Fibroblast of skin of left biceps (primary cell): Measurements from ENCODE around the gene CARD14.
A peak's percentile ranks its signal among the peaks of the same experiment; 100 is the strongest.
"Not testable (repeated sequence)": the region's sequence is repeated elsewhere in the genome, so short reads cannot be mapped to it uniquely, and the experiment has no call there.

ENCODE experiments used
- DNase-seq, 2 experiments: peaks; one replicate each; pipeline ENCODE4 v3.0.0-alpha.2; 2013; ENCODE audit warnings: low read depth in 2 of 2

The CARD14 gene

DNA sequence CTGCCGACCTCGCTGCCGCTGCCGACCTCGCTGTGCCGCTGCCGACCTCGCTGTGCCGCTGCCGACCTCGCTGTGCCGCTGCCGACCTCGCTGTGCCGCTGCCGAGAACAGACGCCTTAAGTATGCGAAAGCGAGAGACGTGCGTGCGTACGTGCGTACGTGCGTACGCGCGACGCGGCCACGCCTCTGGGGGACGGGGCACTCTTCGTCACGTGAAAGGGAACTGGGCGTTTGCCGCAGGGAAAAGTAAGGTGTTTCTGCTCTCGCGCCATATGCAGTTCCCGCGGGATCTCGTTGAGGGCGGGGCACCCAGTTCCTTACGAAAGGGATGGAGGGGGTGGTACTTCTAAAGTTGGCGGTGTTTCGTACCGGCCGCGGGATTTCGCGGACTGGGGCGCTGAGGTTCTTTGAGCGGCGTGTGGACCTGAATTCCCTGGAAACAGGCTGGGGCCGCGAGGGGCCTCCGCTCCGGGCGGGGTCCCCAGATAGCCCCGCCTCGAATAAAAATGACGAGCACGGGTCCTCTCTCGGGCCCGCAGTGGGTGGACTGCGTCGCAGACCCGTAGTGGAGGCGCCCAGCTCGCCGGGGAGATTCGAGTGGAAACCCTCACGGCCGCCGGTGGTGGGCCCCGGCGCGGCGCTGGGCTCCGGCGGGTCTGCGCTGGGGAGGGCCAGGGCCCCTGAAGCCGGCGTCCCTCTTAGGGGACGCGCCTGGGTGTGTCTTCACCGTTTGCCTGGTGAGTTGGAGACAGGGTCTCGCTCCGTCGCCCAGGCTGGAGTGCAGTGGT lies 22.6 kb upstream of the CARD14 start, which contains the start of gene EIF4A3:
TSS of gene EIF4A3 (minus strand) at position 94 of the 788 bp plus-strand sequence. CDS start 167 bp downstream, outside the sequence.
- peak; percentile 96 to 97 for DNase-seq

DNA sequence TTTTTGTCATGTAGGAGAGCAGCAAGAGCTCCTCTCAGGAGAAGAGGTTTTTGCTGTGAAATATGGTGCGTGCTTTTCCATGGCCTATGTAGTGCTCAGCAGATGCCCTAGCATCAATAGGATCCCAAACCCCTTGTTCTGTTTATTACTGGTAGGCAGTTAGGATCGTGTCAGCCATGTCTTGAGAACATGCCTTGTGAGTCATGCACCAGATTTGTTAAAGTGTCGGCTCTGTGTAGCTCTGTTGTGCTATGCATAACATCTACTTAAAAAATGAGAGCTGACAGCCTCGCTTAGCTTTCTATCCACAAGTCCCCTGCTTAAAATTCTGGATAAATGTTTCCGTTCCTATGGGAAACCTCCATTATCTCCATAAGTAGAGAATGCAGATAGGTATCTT lies 18.5 kb upstream of the CARD14 start:
- DNase-seq = peak in 1 of 2 experiments; percentile 25

DNA sequence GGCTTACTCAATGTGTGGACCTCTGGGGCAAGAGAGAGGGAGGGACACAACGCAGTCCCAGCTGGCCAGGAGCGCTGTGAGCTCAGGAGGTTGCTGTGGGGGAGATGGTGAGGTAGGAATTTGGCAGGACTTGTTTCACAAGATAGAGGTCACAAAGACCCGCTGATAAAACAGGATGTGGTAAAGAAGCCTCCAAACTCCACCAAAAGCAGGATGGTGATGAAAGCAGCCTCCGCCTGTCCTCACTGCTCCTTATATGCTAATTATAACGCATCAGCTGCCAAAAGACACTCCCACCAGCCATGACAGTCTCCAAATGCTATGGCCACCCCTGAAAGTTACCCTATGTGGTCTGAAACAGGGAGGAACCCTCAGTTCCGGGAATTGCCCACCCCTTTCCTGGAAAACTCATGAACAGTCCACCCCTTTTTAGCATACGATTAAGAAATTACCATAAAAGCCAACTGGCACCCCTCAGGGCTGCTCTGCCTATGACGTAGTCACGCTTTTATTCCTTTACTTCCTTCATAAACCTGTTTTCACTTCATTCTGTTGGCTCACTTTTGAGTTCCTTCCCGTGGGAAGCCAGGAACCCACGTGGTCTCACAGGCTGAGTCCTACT lies 17.6 kb upstream of the CARD14 start:
- no peak for DNase-seq

DNA sequence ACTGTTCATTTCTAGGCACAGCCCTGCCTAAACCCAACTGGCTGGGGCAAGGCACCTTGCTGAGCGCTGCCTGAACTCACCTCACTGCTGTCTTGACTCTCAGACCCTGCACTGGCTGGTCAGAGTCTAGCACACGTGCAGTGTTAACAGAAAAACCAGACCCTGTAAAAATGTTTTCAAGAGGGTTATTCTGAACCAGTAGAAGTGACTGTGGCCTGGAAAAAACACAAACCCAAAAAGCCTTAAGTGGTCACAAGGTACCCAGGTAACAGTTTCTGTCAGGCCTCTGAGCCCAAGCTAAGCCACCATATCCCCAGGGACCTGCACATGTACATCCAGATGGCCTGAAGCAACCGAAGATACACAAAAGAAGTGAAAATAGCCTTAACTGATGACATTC lies 16.8 kb upstream of the CARD14 start:
- DNase-seq = no peak

DNA sequence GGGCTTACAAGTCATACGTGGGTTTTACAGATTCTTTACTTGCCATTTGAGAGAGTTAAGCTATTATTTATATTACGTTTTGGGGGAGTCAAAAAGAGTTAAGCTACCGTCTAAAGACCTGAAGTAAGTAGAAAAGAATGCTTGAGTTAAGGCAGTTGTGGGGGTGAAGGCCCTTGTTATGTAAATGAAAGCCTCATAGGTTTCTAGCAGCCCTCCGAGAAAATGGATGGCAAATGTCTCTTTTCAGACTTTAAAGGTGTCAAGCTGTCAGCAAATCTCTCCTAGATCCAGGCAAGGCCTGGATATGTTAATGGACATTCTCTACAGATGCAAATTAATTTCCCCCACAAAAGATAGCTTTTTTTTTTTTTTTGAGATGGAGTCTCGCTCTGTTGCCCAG lies 15.7 kb upstream of the CARD14 start:
- no peak for DNase-seq

DNA sequence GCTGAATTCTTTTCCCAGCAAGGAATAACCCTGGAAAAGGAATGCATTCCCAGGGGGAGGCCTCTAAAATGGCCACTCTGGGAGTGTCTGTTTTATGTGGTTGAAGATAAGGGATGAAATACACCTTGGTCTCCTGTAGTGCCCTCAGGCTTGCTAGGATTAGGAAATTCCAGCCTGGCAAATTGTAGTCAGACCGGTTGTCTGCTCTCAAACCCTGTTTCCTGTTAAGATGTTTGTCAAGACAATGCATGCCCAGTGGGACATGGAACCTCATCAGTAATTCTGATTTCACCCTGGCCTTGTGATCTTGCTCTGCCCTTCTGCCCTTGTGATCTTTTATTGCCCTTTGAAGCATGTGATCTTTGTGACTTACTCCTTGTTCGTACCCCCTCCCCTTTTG lies 14.2 kb upstream of the CARD14 start:
- not testable (repeated sequence) for DNase-seq

DNA sequence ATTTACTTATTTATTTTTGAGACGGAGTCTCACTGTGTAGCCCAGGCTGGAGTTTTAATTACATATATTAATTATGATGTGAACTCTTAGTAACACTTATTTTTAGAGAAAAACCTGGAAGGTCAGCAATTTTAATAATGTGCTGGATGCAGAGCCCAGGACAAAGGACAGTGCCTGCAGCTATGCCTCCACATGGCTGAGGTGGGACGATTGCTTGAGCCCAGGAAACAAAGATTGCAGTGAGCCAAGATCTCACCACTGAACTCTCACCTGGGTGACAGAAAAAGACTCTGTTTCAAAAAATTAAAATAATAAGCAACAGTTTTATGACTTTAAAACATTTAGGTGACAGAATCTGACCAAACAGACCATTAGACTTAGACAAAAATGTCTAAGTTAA lies 11.0 kb upstream of the CARD14 start:
- DNase-seq = no peak

DNA sequence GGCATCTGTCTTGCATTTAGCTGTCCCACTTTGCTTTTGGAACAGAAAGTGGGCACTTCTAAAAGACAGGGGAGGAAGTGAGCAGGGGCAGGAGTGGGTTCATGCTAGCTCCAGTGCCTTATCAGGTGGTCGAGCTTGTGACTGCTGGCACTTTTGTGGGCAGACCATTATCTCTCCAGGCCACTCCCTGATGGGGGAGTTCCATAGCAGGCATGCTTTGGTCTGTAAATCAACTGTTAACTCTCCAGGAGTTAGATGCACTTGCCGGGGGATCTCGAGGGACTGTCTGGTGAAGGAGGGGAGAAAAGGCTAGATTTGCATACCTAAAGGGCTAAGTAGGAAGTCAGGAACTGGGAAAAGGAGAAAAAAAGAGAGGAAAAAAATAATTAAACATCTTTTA lies 9.3 kb upstream of the CARD14 start:
- DNase-seq = no peak

DNA sequence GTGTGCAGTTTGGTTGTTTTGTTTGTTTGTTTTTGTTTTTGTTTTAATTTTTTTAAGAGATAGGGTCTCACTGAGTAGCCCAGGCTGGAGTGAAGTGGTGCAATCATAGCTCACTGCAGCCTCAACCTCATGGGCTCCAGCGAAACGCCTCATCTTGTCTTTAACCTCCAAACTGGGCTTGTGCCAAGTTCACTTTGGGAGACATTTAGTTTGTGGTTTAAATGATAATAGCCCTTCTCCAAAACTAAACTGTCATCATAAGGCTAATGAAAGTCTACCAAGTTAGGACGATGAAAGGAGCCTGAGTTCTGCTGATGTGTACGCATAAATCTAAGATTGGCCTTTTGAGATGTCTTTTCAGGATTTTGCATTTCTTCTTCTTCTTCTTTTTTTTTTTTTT lies 6.5 kb upstream of the CARD14 start:
- no peak for DNase-seq

DNA sequence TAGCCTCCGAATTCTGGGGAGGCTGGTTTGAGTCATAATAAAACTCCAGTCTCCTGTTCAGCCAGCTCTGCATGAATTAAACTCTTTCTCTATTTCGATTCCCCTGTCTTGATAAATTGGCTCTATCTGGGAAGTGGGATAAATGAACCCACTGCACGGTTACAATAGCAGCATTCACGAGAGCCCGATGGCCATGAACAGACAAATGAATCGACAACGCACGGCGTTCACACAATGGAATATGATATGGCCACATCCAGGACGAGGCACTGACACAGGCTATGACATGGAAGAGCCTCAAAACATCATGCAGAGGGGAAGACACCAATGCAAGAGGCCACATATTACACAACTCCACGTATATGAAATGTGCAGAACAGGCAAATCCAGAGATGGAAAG lies 5.6 kb upstream of the CARD14 start:
- DNase-seq = no peak

DNA sequence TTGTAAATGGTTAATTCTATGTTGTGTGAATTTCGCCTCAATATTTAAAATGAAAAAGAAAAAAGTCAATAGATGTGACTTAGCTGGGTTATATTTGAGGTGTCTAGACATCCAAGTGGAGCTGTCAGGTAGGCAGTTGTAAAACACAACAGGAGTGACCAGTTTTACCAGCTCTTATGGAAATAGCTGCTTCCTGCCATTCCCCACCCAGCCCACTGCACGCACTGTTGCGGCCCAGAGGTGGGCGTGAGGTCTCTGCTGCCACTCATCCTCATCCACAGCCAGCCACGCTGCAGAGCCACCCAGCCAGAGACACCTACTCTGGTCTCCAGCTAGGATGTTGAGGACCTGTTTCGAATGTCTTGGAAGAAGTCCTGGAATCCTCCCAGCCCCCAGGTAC lies 3.4 kb upstream of the CARD14 start:
- no peak for DNase-seq

DNA sequence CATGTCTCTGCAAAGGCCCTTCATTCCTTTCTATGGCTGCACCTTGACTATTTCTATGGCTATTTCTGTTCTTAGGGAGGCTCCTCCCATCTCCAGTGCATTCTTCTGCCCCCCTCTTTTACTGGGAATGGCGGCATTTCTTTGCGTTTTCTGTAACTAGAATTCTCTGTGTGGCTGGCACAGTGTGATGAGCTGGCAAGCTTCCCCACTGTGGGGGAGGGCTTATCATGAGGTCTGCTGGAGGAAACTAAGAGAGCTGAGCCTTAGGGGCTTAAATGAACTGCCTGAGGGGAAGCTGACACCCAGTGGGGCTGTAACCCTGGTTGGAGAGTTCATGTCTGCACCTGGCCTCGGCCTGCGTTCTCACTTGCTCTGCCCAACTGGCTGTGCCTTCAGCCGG lies 1.5 kb upstream of the CARD14 start:
- no peak for DNase-seq

DNA sequence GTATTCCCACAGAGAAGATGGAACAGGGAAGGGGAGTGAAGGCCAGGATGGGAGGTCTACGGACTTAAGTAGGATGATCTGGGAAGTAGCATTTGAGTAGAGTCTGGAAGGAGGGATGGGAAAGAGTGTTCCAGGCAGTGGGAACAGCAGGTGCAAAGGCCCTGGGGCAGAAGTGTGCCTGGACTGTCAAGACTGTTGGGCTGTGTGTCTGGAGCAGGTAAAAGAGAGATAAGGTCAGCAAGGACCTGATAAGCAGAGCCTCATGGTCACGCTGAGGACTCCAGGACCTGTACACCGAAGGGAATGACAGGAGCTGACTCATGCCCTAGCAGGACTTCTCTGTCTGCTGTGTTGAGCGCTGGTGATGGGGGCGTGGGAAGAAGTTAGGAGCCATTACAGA lies 723 bp upstream of the CARD14 start:
- DNase-seq = no peak

DNA sequence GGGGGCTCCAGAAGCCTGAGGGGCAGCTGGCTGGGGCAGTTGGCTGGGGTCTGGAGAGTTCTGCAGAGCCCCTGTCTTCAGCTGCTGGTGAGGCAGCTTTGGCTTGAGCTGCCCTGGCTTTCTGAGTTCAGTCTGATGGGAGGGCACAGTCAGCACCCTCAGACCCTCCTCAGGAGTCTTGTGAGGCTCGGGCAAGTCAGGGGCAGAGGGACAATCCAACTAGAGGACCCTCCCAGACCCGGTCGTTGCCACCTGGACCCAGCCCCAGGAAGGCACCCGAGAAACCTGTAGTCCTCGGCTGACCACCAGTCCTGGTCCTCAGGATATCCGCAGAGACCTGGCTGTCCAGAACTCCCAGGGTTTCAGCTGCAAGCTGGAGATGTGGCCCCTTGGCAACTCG lies 1.9 kb downstream of the CARD14 start:
- no peak for DNase-seq

DNA sequence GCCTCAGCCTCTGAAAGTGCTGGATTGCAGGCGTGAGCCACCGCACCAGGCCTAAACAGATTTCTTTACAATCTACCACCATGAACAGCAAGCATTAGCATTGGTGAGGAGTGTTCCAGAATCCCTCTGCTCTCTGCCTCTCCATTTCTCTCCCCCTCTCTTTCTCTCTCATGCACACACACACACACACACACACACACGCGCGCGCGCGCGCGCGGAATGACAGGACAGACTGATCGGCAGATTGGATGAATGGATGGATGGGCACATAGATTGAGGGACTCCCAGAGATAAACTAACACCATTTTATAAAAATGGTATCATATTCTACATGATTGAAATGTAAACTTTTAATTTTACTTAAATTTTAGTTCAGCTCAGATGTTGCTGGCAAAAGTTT lies 3.3 kb downstream of the CARD14 start:
- no peak for DNase-seq

DNA sequence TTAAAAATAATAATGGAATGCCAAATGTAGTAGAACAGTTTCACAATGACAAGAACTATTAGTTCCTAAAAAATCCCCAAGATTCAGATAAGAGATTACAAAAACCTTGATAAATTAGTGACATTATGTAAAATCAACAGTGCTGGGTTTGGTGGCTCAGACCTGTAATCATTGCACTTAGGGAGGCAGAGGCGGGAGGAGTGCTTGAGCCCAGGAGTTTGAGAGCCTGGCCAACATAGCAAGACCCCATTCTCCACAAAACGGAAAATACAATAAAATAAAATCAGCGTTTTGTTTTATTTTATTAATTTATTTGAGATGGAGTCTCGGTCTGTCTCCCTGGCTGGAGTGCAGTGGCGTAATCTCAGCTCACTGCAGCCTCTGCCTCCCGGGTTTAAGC lies 4.1 kb downstream of the CARD14 start:
- DNase-seq = no peak

DNA sequence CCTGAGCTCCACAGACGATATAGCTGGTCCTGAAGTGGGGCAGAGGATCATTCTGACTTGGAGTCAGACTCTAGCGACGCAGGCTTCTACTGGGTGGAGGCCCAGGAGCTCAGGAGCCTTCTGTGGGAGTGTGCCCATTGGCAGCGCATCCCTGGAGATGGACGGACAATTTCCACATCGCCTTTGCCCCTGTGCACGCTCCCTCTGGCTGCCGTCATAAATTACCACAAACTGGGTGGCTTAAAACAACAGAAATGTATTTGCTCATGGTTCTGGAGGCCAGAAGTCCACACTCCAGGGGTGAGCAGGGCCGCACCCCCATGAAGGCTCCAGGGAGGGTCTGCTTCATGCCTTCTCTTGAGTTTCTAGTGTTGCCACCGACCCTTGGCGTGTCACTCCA lies 6.9 kb downstream of the CARD14 start:
- no peak for DNase-seq

DNA sequence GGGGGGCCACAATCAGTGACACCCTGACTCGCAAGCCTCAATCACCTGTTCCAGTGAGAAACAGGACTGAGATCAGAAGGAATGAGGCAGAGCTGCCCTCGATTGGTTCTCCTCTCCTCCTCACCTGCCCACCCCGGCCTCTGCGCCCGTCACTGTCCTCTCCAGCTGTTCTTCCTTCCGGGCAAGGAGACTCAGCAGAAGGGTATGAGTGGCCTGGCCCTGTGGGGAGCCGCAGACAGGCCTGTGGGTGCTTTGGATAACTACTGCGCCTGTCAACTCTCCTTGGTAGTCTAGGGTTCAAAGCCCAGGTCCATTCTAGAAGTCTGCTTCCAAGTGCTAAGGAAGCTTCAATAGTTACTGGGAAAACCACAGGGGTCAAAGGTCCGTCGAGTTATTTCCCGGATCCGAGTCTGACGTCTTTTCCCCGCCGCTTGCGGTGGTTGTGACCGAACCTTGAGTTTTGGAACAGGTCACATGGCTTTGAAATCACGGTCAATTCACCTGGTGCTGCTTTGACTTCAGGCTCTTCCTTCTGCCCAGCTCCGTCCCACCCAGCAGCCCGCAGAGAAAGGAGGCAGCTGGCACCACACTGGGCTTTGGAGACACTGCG lies 8.3 kb downstream of the CARD14 start:
- DNase-seq = no peak

DNA sequence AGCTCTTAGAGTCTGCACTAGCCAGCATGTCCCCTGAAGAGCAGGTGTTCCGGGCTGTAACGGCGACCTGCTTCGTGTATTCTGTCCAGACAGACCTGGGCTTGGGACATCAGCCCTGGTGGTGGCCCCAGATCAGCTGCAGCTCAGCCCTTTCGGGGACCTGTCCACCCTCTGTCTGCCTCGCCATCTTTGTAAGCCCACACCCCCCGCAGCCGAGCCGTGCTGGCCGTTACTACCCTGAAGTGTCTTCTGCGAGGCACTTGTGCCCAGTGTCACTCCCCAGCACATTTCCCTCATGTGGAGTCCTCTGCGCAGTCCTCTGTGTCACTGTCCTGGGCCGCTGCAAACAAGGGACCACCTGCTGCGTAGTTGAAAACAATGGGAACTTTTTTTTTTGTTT lies 10.4 kb downstream of the CARD14 start:
- no peak for DNase-seq

DNA sequence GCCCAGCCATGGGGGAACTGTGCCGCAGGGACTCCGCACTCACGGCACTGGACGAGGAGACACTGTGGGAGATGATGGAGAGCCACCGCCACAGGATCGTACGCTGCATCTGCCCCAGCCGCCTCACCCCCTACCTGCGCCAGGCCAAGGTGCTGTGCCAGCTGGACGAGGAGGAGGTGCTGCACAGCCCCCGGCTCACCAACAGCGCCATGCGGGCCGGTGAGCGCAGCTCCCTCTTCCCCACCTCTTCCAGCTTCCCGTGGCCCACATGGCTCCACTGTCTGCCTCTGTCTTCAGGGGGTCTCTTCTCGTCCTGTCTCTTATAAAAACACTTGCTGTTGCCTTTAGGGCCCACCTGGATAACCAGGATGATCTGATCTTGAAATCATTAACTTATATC lies 11.6 kb downstream of the CARD14 start:
- DNase-seq = no peak

DNA sequence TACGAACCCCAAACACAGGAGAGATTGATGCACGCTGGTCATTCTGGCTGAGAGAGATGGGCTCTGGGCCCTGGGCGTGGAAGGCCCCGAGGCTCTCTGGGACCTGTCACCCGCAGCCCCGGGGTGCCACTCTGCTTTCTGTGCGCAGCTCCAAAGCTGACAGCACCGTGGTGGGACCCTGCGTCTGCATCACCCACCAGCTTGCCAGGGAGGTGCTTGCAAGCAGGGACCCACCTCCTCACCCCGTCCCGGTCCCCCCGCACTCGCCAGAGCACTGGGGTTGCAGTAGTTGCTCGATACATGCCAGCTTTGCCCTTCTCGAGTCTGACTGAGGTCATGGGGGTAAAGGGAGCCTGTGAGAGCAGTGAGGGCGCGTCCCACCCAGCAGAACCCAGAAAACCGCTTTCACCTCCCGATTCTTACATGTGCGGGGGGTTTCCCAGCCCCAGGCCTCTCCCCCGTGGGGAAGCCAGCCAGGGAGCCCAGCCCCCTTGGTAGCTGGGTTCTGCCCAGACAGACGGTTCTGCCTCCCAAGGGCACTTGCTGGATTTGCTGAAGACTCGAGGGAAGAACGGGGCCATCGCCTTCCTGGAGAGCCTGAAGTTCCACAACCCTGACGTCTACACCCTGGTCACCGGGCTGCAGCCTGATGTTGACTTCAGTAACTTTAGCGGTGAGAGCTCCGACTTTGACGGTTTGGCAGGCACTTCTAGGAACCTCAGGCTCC lies 12.5 kb downstream of the CARD14 start:
- no peak for DNase-seq

DNA sequence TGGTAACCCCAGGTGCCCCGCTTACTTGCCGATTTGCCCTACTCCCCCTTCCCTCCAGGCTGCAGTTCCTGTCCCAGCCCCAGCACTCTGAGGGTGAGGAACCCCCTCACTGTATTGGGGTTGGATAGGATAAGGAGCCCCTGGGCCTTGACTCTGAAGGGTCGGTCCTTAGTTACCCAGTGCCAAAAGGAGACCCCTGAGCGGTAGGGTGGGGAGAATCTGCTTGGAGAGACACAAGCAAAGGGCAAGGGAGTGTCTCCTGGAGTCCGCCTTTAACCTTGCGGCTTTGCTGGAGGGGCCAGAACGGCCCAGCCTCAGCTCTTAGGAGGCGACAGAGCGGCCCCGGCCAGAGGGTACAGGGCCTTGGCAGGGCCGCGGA lies 13.0 kb downstream of the CARD14 start:
- no peak for DNase-seq
